HCT116 (cell line): ENCODE data around the gene EFCAB8. TPM values are rescaled to one million over a fixed set of nuclear protein-coding genes. Genes with fewer than 3 reads are reported as not detected.

ENCODE experiments used
- ATAC-seq: fragments of 200-7000 bp; cut with Tn5 transposase; 2 replicates; pipeline ENCODE4 v1.9.1; 2020; ENCODE audit warnings: mild to moderate bottlenecking, moderate library complexity
- BruUV-seq: library from RNA; stranded (reverse); fragments of 400-500 nt; replicated peaks from 2 replicates; lab custom pipeline; 2021; lab: Mats Ljungman, UMichigan
- CTCF ChIA-PET: fragments of 300-600 bp; sonication (Branson Sonifier 250); formaldehyde crosslinking; loops from one replicate; lab custom pipeline; 2021; ENCODE audit warnings: antibody characterized with exemption; lab: Charles Lee
- POLR2A ChIA-PET: fragments of 300-600, 350-600 bp; sonication (Branson Sonifier 250); formaldehyde crosslinking; loops from one replicate; lab custom pipeline; 2021; ENCODE audit warnings: antibody characterized with exemption; lab: Charles Lee
- RAD21 ChIA-PET, 2 experiments: fragments of 300-600 bp; sonication (Branson Sonifier 250); formaldehyde crosslinking; loops; one replicate each; lab custom pipeline; 2023; ENCODE audit warnings: low total read pairs in 2 of 2; ENCODE audit not compliant: uncharacterized antibody in 2 of 2, unreplicated experiment in 2 of 2, low non-redundant PET in 1 of 2; lab: Charles Lee
- DNase-seq: peaks from one replicate; pipeline ENCODE4 v3.0.0-alpha.2; 2010; ENCODE audit warnings: low read depth, low spot score
- H2AFZ ChIP-seq: fragments of 200-600 bp; shearing (Covaris generic), sonication (generic); 2 replicates; pipeline ENCODE4 v1.6.1; 2017; ENCODE audit warnings: low read depth, mixed run types, mixed read lengths, antibody characterized with exemption, low read length; ENCODE audit not compliant: poor library complexity, severe bottlenecking
- H3K27ac ChIP-seq: 2 replicates; pipeline ENCODE4 v1.5.1; 2012; ENCODE audit warnings: low read depth, low read length
- H3K27me3 ChIP-seq: fragments of 200-600 bp; sonication (generic); 2 replicates; pipeline ENCODE4 v1.6.1; 2016; ENCODE audit warnings: mixed run types, low read length, mixed read lengths; ENCODE audit not compliant: insufficient read depth
- H3K36me3 ChIP-seq, 2 experiments: fragments of 200-500 bp in 1 of 2; fragments of 200-600 bp in 1 of 2; sonication (Bioruptor generic) in 1 of 2; sonication (generic) in 1 of 2; 2 replicates each; pipeline versions ENCODE4 v1.5.1 to v1.6.1; 2014 to 2016; ENCODE audit warnings: low read length in 2 of 2, inconsistent platforms in 1 of 2, mixed read lengths in 1 of 2, mixed run types in 1 of 2; ENCODE audit not compliant: insufficient read depth in 2 of 2, control insufficient read depth in 1 of 2
- H3K4me1 ChIP-seq, 2 experiments: fragments of 200-600 bp in 1 of 2; sonication (generic) in 1 of 2; 2 replicates each; pipeline versions ENCODE4 v1.5.1 to v1.6.1; 2012 to 2017; ENCODE audit warnings: low read length in 2 of 2, inconsistent platforms in 1 of 2, mild to moderate bottlenecking in 1 of 2, mixed read lengths in 1 of 2, mixed run types in 1 of 2, moderate library complexity in 1 of 2; ENCODE audit not compliant: insufficient read depth in 2 of 2, control insufficient read depth in 1 of 2
- H3K4me2 ChIP-seq: fragments of 200-600 bp; sonication (generic); 2 replicates; pipeline ENCODE4 v1.6.1; 2017; ENCODE audit warnings: mixed run types, low read length, mixed read lengths
- H3K4me3 ChIP-seq, 2 experiments: fragments of 200-600 bp in 1 of 2; sonication (generic) in 1 of 2; replicated peaks in 1 of 2; 2 replicates each; pipeline ENCODE4 v1.5.1; 2011 to 2016; ENCODE audit warnings: low read length in 2 of 2, control low read depth in 1 of 2, low read depth in 1 of 2, mild to moderate bottlenecking in 1 of 2, mixed read lengths in 1 of 2, mixed run types in 1 of 2
- H3K79me2 ChIP-seq: fragments of 200-600 bp; sonication (generic); 2 replicates; pipeline ENCODE4 v1.6.1; 2017; ENCODE audit warnings: mild to moderate bottlenecking, mixed run types, low read length, moderate library complexity, mixed read lengths; ENCODE audit not compliant: insufficient read depth
- H3K9ac ChIP-seq: fragments of 200-600 bp; sonication (generic); 2 replicates; pipeline ENCODE4 v1.6.1; 2016; ENCODE audit warnings: low read length, mixed read lengths
- H3K9me2 ChIP-seq: fragments of 200-600 bp; sonication (generic), shearing (Covaris generic); 2 replicates; pipeline ENCODE4 v1.6.1; 2017; ENCODE audit warnings: mixed run types, mild to moderate bottlenecking, moderate library complexity; ENCODE audit not compliant: insufficient read depth
- H3K9me3 ChIP-seq, 2 experiments: fragments of 200-500 bp in 1 of 2; fragments of 200-600 bp in 1 of 2; sonication (Bioruptor generic) in 1 of 2; sonication (generic) in 1 of 2; 2 replicates each; pipeline ENCODE4 v1.6.1; 2014 to 2017; ENCODE audit warnings: low read length in 2 of 2, mixed read lengths in 2 of 2, inconsistent platforms in 1 of 2, low read depth in 1 of 2, mild to moderate bottlenecking in 1 of 2, mixed run types in 1 of 2, moderate library complexity in 1 of 2; ENCODE audit not compliant: control insufficient read depth in 1 of 2, insufficient read depth in 1 of 2
- H4K20me1 ChIP-seq: fragments of 200-600 bp; sonication (generic), shearing (Covaris generic); 2 replicates; pipeline ENCODE4 v1.6.1; 2017; ENCODE audit warnings: mixed run types, mild to moderate bottlenecking, moderate library complexity; ENCODE audit not compliant: insufficient read depth
- CEBPB ChIP-seq: IDR thresholded peaks from 2 replicates; pipeline ENCODE4 v1.6.1; 2012; ENCODE audit warnings: low read depth
- ELF1 ChIP-seq: IDR thresholded peaks from 2 replicates; pipeline ENCODE4 v1.6.1; 2012; ENCODE audit warnings: low read depth, borderline replicate concordance
- EZH2 ChIP-seq: fragments of 200-600 bp; sonication (generic); IDR thresholded peaks from 2 replicates; pipeline ENCODE4 v1.6.1; 2017; ENCODE audit warnings: antibody characterized with exemption, mixed run types
- EZH2phosphoT487 ChIP-seq: fragments of 200-600 bp; IDR thresholded peaks from 2 replicates; pipeline ENCODE4 v1.6.1; 2018; ENCODE audit warnings: antibody characterized with exemption, borderline replicate concordance
- FOSL1 ChIP-seq: IDR thresholded peaks from 2 replicates; pipeline ENCODE4 v1.6.1; 2012; ENCODE audit warnings: low read depth
- JUND ChIP-seq: IDR thresholded peaks from 2 replicates; pipeline ENCODE4 v1.6.1; 2012
- POLR2A ChIP-seq: IDR thresholded peaks from 2 replicates; pipeline ENCODE4 v1.7.0; 2011; ENCODE audit warnings: borderline replicate concordance; ENCODE audit not compliant: insufficient read depth, insufficient read length; ENCODE audit errors: extremely low read depth
- RAD21 ChIP-seq: IDR thresholded peaks from 2 replicates; pipeline ENCODE4 v1.6.1; 2012; ENCODE audit warnings: low read depth, mild to moderate bottlenecking
- SIN3A ChIP-seq: IDR thresholded peaks from 2 replicates; pipeline ENCODE4 v1.6.1; 2012; ENCODE audit warnings: low read depth
- SP1 ChIP-seq: IDR thresholded peaks from 2 replicates; pipeline ENCODE4 v1.6.1; 2012; ENCODE audit warnings: low read depth
- TCF7L2 ChIP-seq: IDR thresholded peaks from 2 replicates; pipeline ENCODE4 v1.7.0; 2011; ENCODE audit warnings: borderline replicate concordance, inconsistent platforms; ENCODE audit not compliant: insufficient read depth, insufficient read length; ENCODE audit errors: extremely low read depth
- YY1 ChIP-seq: IDR thresholded peaks from 2 replicates; pipeline ENCODE4 v1.6.1; 2011; ENCODE audit warnings: low read length, low read depth, moderate library complexity, mild to moderate bottlenecking; ENCODE audit not compliant: insufficient replicate concordance; ENCODE audit errors: extremely low read depth
- ZNF274 ChIP-seq: fragments of 200-500 bp; sonication (Bioruptor generic); IDR thresholded peaks from 2 replicates; pipeline ENCODE4 v1.6.1; 2014; ENCODE audit warnings: mild to moderate bottlenecking, low read depth, low read length, inconsistent platforms
- intact Hi-C: fragments of 100-400 bp; cut with micrococcal nuclease; formaldehyde crosslinking; loops from 2 replicates; pipeline ENCODE4 v1.10.0; 2022
- total RNA-seq: library from RNA; stranded (reverse); gene quantifications from one replicate; pipeline ENCODE4 v1.2.1, GENCODE V29; 2021; ENCODE audit not compliant: unreplicated experiment
- TF ChIP-seq, protein P1 (sequence below): IDR thresholded peaks from 2 replicates; pipeline ENCODE4 v1.6.1; 2012
- TF ChIP-seq, protein P2 (sequence below): IDR thresholded peaks from 2 replicates; pipeline ENCODE4 v1.6.1; 2012
- TF ChIP-seq, protein P3 (sequence below): IDR thresholded peaks from 2 replicates; pipeline ENCODE4 v1.6.1; 2012; ENCODE audit warnings: low read depth

Gene EFCAB8
- total RNA-seq, 1 experiment from 2014 or later = 0.42 TPM

DNA sequence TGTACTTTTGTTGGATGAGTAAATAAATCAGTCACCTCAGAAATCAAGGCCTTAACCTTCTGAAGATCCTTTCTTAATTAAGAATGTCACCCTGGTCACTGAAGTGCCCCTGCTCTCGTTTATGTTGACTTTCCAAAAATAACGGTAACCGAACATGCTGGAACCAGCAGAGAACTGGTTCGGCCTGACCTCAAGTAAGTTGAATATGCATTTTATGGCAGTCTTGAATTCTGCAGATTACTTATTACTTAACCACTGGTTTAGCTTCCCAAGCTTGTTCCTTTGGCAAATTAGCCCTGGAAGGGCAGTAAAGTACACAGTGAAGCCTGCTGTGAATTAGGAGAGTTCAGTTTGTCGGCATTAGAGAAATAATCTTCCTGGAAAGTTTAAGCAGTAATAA is 26.7 kb upstream of the EFCAB8 start:
- Histone ChIP-seq H3K9me2 (no peaks in the 10 kb centered on the region), H3K4me1 (no peaks in the 10 kb centered on the region), H3K79me2 (peaks cover 97% of the 10 kb centered on the region), H4K20me1 (peaks cover 3% of the 10 kb centered on the region; the same call in 1 of the 2 replicates), H3K36me3 (peaks cover 53 to 55% of the 10 kb centered on the region in 2 experiments), H2AFZ (no peak overlapping the region), H3K27ac (no peak overlapping the region), H3K9ac (no peak overlapping the region), H3K27me3 (no peaks in the 10 kb centered on the region), H3K9me3 (no peaks in the 10 kb centered on the region), H3K4me2 (no peak overlapping the region), H3K4me3 (no peak overlapping the region)
- no peak for DNase-seq
- no TSS peak for BruUV-seq
- ChIA-PET POLR2A (no interaction called here), RAD21 (no interaction called here), CTCF (no interaction called here)
- ATAC-seq = no peak
- intact Hi-C loops = no loop called here
- TF ChIP-seq JUND (no peak), ZNF274 (no peak), EZH2 (no peak), EZH2phosphoT487 (no peak), YY1 (no peak), TCF7L2 (no peak), RAD21 (no peak), SIN3A (no peak), ELF1 (no peak), SP1 (no peak), POLR2A (no peak), CEBPB (no peak), FOSL1 (no peak)
- TF ChIP-seq, protein P1, sequence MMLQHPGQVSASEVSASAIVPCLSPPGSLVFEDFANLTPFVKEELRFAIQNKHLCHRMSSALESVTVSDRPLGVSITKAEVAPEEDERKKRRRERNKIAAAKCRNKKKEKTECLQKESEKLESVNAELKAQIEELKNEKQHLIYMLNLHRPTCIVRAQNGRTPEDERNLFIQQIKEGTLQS = no peak
- TF ChIP-seq, protein P2, sequence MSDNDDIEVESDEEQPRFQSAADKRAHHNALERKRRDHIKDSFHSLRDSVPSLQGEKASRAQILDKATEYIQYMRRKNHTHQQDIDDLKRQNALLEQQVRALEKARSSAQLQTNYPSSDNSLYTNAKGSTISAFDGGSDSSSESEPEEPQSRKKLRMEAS = no peak
- TF ChIP-seq, protein P3, sequence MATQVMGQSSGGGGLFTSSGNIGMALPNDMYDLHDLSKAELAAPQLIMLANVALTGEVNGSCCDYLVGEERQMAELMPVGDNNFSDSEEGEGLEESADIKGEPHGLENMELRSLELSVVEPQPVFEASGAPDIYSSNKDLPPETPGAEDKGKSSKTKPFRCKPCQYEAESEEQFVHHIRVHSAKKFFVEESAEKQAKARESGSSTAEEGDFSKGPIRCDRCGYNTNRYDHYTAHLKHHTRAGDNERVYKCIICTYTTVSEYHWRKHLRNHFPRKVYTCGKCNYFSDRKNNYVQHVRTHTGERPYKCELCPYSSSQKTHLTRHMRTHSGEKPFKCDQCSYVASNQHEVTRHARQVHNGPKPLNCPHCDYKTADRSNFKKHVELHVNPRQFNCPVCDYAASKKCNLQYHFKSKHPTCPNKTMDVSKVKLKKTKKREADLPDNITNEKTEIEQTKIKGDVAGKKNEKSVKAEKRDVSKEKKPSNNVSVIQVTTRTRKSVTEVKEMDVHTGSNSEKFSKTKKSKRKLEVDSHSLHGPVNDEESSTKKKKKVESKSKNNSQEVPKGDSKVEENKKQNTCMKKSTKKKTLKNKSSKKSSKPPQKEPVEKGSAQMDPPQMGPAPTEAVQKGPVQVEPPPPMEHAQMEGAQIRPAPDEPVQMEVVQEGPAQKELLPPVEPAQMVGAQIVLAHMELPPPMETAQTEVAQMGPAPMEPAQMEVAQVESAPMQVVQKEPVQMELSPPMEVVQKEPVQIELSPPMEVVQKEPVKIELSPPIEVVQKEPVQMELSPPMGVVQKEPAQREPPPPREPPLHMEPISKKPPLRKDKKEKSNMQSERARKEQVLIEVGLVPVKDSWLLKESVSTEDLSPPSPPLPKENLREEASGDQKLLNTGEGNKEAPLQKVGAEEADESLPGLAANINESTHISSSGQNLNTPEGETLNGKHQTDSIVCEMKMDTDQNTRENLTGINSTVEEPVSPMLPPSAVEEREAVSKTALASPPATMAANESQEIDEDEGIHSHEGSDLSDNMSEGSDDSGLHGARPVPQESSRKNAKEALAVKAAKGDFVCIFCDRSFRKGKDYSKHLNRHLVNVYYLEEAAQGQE = no peak
